ENCODE measurements around the gene CREBBP.

The CREBBP gene

DNA sequence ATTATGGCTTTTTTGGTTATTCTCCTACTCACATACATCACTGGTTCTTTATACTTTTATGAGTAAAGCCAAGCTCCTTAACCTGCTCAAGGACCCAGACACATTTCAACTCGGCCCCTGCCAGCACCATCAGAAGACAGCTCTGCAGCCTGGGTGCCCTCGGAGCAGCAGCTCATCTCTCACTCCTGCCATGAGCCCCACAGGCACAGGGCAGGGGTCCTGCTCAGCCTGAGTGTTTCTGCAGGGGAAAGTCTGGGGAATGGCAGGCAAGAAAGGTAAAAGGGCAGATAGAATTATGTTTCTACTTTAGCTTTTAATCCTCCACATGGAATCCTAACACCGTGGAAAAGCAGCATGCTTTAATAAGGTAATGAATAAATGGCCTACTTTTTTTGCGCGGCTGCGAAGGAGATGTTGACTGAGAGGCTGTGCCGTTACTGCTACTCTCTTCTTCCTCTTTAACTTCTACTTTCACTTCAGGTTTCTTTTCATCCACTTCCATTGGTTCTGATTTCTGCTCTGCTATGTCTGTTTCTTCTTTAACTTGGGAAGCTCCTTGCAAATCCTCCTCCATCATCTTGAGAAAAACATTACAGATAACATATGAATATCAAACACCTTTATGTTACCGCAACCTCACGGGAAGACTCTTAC lies 113.1 kb downstream of the CREBBP start:
- DNase-seq (ENCODE audit: low read depth in 2 of 2): no peak

GRCh38 chr16:3766177-3766576 lies 114.3 kb downstream of the CREBBP start:
- DNase-seq (ENCODE audit: low read depth in 2 of 2): no peak

DNA sequence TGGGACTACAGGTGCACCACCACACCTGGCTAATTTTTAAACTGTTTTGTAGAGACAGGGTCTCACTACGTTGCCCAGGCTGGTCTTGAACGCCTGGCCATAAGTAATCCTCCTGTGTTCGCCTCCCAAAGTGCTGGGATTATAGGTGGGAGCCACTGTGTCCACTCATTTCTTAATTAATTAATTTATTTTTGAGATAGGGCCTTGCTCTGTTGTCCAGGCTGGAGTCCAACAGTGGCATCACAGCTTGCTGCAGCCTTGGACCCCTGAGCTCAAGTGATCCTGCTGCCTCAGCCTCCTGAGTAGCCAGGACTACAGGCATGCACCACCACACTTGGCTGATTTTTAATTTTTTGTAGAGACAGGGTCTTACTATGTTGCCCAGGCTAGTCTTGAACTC lies 116.1 kb downstream of the CREBBP start:
- DNase-seq (ENCODE audit: low read depth in 2 of 2): no peak

DNA sequence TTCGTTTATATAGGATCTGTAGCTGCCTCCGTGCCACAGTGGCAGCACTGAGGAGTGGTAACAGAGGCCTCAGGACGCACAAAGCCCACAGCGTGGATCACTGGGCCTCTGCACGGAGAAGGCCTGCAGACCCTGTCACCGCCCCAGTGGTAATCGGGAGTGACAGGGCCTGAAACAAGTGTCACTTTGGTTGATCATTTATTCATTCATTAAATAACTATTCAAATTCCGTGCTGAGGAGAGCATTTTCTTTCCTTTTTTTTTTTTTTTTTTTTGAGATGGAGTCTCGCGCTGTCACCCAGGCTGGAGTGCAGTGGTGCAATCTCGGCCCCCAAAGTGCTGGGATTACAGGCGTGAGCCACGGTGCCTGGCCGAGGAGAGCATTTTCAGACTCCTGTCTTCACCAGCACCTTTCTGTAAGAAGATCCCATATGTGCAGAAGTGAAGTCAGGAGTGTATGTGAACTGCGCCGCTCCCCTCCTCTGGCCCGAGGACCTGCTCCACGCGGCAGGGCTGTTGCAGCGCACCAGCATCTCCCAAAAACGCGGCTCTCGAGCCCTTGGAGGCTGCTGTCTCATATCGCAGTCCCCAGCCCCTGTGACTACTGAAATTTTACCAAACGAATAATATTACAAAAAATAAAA lies 118.3 kb downstream of the CREBBP start:
- DNase-seq (ENCODE audit: low read depth in 2 of 2): no peak

DNA sequence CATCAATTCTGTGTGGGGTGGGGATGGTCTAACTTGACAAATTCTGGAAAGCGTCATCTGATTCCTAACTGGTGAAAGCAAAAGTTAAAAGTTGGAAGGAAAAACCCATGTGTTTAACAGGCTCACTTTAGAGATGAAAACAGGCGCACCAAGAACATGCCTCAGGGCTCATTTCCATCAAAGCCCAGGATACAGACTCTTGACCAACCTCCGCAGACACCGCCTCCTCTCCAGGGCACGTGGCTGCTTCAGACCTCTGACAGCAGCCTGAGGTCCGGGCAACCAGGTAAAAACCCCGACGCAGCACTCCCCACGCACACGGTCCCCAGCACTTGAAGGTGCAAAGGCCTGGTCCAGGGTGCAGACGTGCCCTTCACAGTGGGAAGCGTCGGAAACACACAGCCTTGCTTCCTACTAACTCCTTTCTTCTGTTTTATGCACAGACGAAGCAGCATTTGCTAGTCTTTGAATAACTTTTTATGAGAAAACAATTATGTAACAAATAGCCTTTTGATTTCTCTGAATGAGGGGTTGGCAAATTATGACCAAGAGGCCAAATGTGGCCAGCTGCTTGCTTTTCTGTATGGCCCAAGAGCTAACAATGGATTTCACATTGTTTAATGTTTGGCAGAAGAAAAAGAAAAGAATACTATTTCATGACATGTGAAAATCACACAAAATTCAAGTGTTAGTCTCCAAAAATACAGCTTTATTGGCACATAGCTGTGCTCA lies 119.0 kb downstream of the CREBBP start:
- no peak for DNase-seq (ENCODE audit: low read depth in 2 of 2)

DNA sequence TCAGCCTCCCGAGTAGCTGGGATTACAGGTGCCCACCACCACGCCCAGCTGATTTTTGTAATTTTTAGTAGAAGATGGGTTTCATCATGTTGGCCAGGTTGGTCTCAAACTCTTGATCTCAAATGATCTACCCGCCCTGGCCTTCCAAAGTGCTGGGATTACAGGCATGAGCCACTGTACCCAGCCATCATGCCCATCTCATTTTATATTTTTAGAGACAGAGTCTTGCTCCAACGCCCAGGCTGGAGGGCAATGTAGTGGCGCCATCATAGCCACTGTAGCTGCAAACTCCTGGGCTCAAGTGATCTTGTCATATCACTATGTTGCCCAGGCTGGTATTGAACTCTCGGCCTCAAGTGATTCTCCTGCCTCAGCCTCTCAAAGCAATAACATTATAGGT lies 120.0 kb downstream of the CREBBP start:
- no peak for DNase-seq (ENCODE audit: low read depth in 2 of 2)

DNA sequence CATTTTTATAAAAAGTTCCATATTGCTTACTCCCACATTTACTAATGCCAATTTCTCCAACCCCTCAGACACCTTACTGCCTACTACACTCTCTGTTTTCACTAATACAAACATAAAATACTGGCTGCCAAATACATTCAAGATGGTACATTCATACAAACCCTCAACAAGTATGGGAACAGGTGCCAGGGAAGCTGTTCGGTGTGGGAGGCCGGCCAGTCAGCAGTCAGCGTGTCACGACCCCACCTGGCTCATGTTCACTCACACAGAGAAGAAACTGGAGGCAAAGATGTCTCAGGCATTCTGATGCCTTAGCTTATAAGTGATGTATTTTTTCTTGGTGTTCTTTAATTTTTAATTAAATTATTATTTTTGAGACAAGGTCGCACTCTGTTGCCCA lies 120.8 kb downstream of the CREBBP start:
- no peak for DNase-seq (ENCODE audit: low read depth in 2 of 2)

DNA sequence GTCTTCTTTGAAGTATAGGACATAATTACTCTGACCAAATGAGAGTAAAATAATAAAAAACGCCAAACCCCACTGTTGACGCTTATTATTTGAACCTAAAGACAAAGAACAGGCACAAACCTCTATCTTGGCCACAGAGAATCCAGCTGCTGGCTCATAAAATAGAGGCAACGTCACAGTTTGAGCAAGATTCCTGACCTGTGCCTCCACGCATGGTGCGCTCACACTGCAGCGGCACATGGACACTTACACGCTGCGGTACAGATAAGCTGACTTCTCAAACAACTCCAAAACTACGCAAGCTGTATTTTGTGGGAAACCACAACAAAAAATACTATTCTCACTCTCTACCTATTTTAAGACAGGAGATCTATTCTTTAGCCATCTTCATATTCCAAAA lies 124.4 kb downstream of the CREBBP start:
- DNase-seq (ENCODE audit: low read depth in 2 of 2): no peak

- no peak for DNase-seq (ENCODE audit: low read depth in 2 of 2)
Observed at GRCh38 chr16:3755249-3755648, 125.3 kb downstream of the CREBBP start.

DNA sequence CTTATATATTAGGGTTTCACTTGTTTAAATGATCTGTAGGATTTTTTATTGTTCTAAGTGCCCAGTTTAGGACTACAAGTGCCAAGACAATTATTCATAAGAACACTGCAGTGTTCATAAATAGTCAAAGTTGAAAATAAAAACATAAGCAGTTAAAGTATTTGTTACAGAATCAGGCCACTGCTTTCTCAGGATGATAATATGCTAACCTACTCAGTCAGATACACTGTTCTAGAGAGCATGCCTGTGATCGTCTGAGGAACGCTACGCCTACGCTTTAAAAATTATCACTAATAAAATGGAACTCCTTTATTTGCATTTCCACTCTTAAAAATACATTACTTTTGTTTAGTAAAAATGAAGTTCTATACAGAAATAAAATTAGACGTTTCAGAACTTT lies 125.7 kb downstream of the CREBBP start:
- no peak for DNase-seq (ENCODE audit: low read depth in 2 of 2)

- no peak for DNase-seq (ENCODE audit: low read depth in 2 of 2)
Observed at GRCh38 chr16:3754081-3754703, 126.3 kb downstream of the CREBBP start.

- DNase-seq (ENCODE audit: low read depth in 2 of 2): no peak
Observed at GRCh38 chr16:3752984-3753383, 127.5 kb downstream of the CREBBP start.

GRCh38 chr16:3751878-3752277 lies 128.6 kb downstream of the CREBBP start:
- DNase-seq (ENCODE audit: low read depth in 2 of 2): no peak

DNA sequence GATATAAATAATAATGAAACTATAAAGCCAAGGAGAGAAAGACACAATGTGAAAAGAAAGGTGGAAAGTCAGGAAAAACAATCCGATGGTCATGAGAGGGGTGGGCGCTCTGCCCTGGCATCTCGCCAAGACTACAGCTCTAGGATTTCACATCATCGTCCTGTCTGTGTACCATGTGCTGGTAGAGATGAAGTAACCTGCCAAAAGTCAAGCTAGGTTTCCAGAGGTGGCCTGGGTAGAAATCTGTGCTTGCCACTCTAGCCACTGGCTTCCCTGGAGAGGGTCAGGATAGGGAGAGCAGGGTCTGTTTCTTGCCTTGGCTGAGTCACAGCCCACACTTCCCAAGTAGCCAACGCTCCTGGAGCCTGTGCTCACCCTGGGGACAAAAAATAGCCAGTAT lies 132.2 kb downstream of the CREBBP start:
- no peak for DNase-seq (ENCODE audit: low read depth in 2 of 2)

GRCh38 chr16:3745751-3746355 lies 134.7 kb downstream of the CREBBP start:
- no peak for DNase-seq (ENCODE audit: low read depth in 2 of 2)

- no peak for DNase-seq (ENCODE audit: low read depth in 2 of 2)
Observed at GRCh38 chr16:3744018-3744417, 136.5 kb downstream of the CREBBP start.

GRCh38 chr16:3740934-3741333 lies 139.6 kb downstream of the CREBBP start:
- DNase-seq (ENCODE audit: low read depth in 2 of 2): no peak

DNA sequence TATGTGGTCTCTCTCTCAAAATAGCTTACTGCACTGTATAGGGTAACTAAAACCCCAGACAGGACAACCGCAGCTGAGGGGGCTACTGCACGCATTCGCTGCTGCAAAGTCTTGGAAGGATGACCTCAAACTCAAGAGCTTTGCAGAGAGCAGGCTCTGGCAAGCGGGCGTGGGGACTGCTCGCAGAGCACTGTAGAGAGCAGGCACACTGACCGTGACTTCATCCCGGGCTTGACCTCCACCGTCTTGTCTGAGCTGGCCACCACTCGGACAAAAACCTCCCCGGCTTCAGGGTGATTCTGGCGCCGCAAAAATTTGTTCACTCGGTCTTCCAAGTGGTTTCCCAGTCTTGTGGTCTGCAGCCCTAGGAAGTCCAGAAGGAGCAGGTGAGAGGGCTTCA lies 140.3 kb downstream of the CREBBP start:
- no peak for DNase-seq (ENCODE audit: low read depth in 2 of 2)

DNA sequence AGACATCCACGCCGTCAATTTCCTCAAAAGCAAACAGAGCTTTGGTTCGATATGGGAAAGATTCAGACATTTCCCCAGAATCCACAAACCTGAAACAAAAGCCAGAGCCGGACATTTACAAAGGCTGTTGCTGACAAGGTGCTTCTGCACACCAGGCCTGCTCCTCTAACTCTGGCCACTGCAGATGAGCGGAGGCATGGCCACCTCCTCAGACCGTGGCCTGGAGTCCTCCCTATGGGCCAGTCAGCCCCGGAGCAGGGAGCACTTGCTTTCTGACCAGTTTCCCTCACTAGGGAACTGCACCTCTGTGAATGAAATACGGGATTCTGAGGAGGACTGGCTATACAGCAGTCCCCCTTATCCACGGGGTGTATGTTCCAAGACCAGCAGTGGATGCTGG lies 140.9 kb downstream of the CREBBP start:
- DNase-seq (ENCODE audit: low read depth in 2 of 2): no peak

- no peak for DNase-seq (ENCODE audit: low read depth in 2 of 2)
Observed at GRCh38 chr16:3738541-3738940, 142.0 kb downstream of the CREBBP start.

GRCh38 chr16:3738128-3738527 lies 142.4 kb downstream of the CREBBP start:
- DNase-seq (ENCODE audit: low read depth in 2 of 2): no peak

DNA sequence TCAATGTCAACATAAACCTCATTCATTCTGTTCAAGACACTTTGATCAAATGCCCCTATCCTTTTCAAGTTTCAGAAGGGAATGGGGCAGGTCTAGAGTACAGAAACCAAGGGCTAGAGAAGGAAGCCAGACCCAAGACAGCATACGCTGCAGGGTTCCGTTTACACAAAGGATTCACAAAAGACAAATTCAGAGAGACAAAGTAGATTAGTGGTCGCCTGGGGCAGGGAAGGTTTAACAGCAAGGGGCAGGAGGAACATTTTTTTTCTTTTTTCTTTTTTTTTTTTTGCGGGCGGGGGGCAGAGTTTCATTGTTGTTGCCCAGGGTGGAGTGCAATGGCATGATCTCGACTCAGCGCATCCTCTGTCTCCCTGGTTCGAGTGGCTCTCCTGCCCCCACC lies 143.3 kb downstream of the CREBBP start:
- no peak for DNase-seq (ENCODE audit: low read depth in 2 of 2)
